ENCODE results near the gene RGS6. TPM values are rescaled to one million over a fixed set of nuclear protein-coding genes. Genes with fewer than 3 reads are reported as not detected.

The RGS6 gene
- total RNA-seq, 4 donors from 2014 or later = 7.6 to 25.3 (median 17.2) TPM

- WGBS, 2 donors = 85 to 90% methylated on average over 8 of the region's 8 CpGs
- intact Hi-C loops (cut with DNase I) = no loop called here
- TF ChIP-seq POLR2A (IDR thresholded peaks at IDR 0.05) (no peak), CTCF (IDR thresholded peaks at IDR 0.05) (no peak)
- H3K36me3 ChIP-seq = no peaks in the 10 kb centered on the region
- DNase-seq = no peak
- no peaks in the 10 kb centered on the region for H3K9me3 ChIP-seq
- no peak overlapping the region for H3K4me3 ChIP-seq (replicated peaks in 1 of 3)
- peaks cover 4 to 9% of the 10 kb centered on the region in 2 donors for H3K4me1 ChIP-seq
- no peaks in the 10 kb centered on the region for H3K27me3 ChIP-seq
- H3K27ac ChIP-seq = no peak overlapping the region
Observed at GRCh38 chr14:72549026-72549425, 616.8 kb downstream of the RGS6 start.

GRCh38 chr14:72549854-72550253 lies 617.6 kb downstream of the RGS6 start:
- WGBS, 2 donors = 79 to 91% methylated on average over 6 of the region's 6 CpGs

GRCh38 chr14:72550513-72550912 lies 618.3 kb downstream of the RGS6 start:
- no peak for DNase-seq
- intact Hi-C loops (cut with DNase I) = no loop called here

More at GRCh38 chr14:72549854-72550253, 617.6 kb downstream of the RGS6 start:
- no peak overlapping the region for H3K27ac ChIP-seq
- intact Hi-C loops (cut with DNase I) = no loop called here
- TF ChIP-seq POLR2A (IDR thresholded peaks at IDR 0.05) (no peak), CTCF (IDR thresholded peaks at IDR 0.05) (no peak)
- H3K4me1 ChIP-seq = peaks cover 4 to 9% of the 10 kb centered on the region in 2 donors
- H3K4me3 ChIP-seq (replicated peaks in 1 of 3) = no peak overlapping the region
- no peak for DNase-seq
- no peaks in the 10 kb centered on the region for H3K27me3 ChIP-seq
- H3K36me3 ChIP-seq = no peaks in the 10 kb centered on the region
- no peaks in the 10 kb centered on the region for H3K9me3 ChIP-seq

GRCh38 chr14:72552236-72552635 lies 620.0 kb downstream of the RGS6 start:
- intact Hi-C loops (cut with DNase I) = no loop called here
- TF ChIP-seq POLR2A (IDR thresholded peaks at IDR 0.05) (no peak), CTCF (IDR thresholded peaks at IDR 0.05) (no peak)
- 40 to 57% methylated on average over 4 to 5 of the region's 5 CpGs for WGBS, 2 donors

More at GRCh38 chr14:72550513-72550912, 618.3 kb downstream of the RGS6 start:
- Histone ChIP-seq H3K27ac (no peak overlapping the region), H3K4me1 (peaks cover 4 to 9% of the 10 kb centered on the region in 2 donors), H3K4me3 (replicated peaks in 1 of 3) (no peak overlapping the region), H3K36me3 (no peaks in the 10 kb centered on the region), H3K9me3 (no peaks in the 10 kb centered on the region), H3K27me3 (no peaks in the 10 kb centered on the region)
- TF ChIP-seq POLR2A (IDR thresholded peaks at IDR 0.05) (no peak), CTCF (IDR thresholded peaks at IDR 0.05) (no peak)
- 93 to 95% methylated on average over 4 of the region's 4 CpGs for WGBS, 2 donors

GRCh38 chr14:72553161-72553560 lies 620.9 kb downstream of the RGS6 start:
- no peak for TF ChIP-seq POLR2A (IDR thresholded peaks at IDR 0.05)
- no peak for TF ChIP-seq CTCF (IDR thresholded peaks at IDR 0.05)
- no peak overlapping the region for H3K27ac ChIP-seq
- H3K27me3 ChIP-seq = no peaks in the 10 kb centered on the region
- peak; percentile 67 to 73 for DNase-seq
- no peak overlapping the region for H3K4me3 ChIP-seq (replicated peaks in 1 of 3)
- WGBS, 2 donors = 16 to 38% methylated on average over 8 of the region's 8 CpGs
- H3K9me3 ChIP-seq = no peaks in the 10 kb centered on the region
- no peaks in the 10 kb centered on the region for H3K36me3 ChIP-seq
- intact Hi-C loops (cut with DNase I) = no loop called here
- H3K4me1 ChIP-seq = peaks cover 4 to 9% of the 10 kb centered on the region in 2 donors

More at GRCh38 chr14:72552236-72552635, 620.0 kb downstream of the RGS6 start:
- H3K27ac ChIP-seq = no peak overlapping the region
- peaks cover 4 to 9% of the 10 kb centered on the region in 2 donors for H3K4me1 ChIP-seq
- H3K4me3 ChIP-seq (replicated peaks in 1 of 3) = no peak overlapping the region
- DNase-seq = no peak
- no peaks in the 10 kb centered on the region for H3K27me3 ChIP-seq
- no peaks in the 10 kb centered on the region for H3K9me3 ChIP-seq
- no peaks in the 10 kb centered on the region for H3K36me3 ChIP-seq

Measured in thyroid gland (tissue), 4 donors.